ENCODE results near the gene NUP93. TPM values are rescaled to one million over a fixed set of nuclear protein-coding genes. Genes with fewer than 3 reads are reported as not detected.

Gene NUP93
- total RNA-seq, 1 experiment from 2014 or later = 60.2 TPM

GRCh38 chr16:56753410-56753809 is 23.5 kb downstream of the NUP93 start:
- ChIA-PET CTCF (no interaction called here), POLR2A (interaction anchor here (0.7 to 1.7 kb wide), 6 partner anchors 9 to 143 kb away, joined by 3 to 5 read pairs (median 3); no protein-coding TSS in a partner anchor)
- H3K4me3 Mint-ChIP-seq (ENCODE audit: unreplicated experiment) = no peak overlapping the region
- H3K9me3 Mint-ChIP-seq (ENCODE audit: unreplicated experiment) = peaks cover 4% of the 10 kb centered on the region
- intact Hi-C loops (cut with micrococcal nuclease) = no loop called here
- no TSS peak for BruUV-seq (replicated peaks)
- peaks cover 12% of the 10 kb centered on the region for H3K4me1 Mint-ChIP-seq (ENCODE audit: insufficient read depth, unreplicated experiment)
- DNase-seq (ENCODE audit: unreplicated experiment) = no peak
- no peak overlapping the region for H3K27ac Mint-ChIP-seq (ENCODE audit: low read depth, unreplicated experiment)
- H3K27me3 Mint-ChIP-seq (ENCODE audit: insufficient read depth, unreplicated experiment) = no peaks in the 10 kb centered on the region
- TF ChIP-seq CTCF (IDR thresholded peaks at IDR 0.05; ENCODE audit: unreplicated experiment) = no peak
- peaks cover 13% of the 10 kb centered on the region for H3K36me3 Mint-ChIP-seq (ENCODE audit: insufficient read depth, unreplicated experiment)

- ChIA-PET CTCF (no interaction called here), POLR2A (no interaction called here)
- DNase-seq (ENCODE audit: unreplicated experiment) = no peak
- peaks cover 12% of the 10 kb centered on the region for H3K4me1 Mint-ChIP-seq (ENCODE audit: insufficient read depth, unreplicated experiment)
- H3K4me3 Mint-ChIP-seq (ENCODE audit: unreplicated experiment) = no peak overlapping the region
- peaks cover 18% of the 10 kb centered on the region for H3K36me3 Mint-ChIP-seq (ENCODE audit: insufficient read depth, unreplicated experiment)
- BruUV-seq (replicated peaks) = no TSS peak
- intact Hi-C loops (cut with micrococcal nuclease) = no loop called here
- no peak overlapping the region for H3K27ac Mint-ChIP-seq (ENCODE audit: low read depth, unreplicated experiment)
- no peaks in the 10 kb centered on the region for H3K27me3 Mint-ChIP-seq (ENCODE audit: insufficient read depth, unreplicated experiment)
- TF ChIP-seq CTCF (IDR thresholded peaks at IDR 0.05; ENCODE audit: unreplicated experiment) = no peak
- H3K9me3 Mint-ChIP-seq (ENCODE audit: unreplicated experiment) = peaks cover 4% of the 10 kb centered on the region
These were observed 25.1 kb downstream of the NUP93 start for GRCh38 chr16:56755038-56755437.

- ChIA-PET CTCF (interaction anchor here (0.7 kb wide), 1 partner anchor 290 kb away, joined by 4 read pairs; no protein-coding TSS in a partner anchor), POLR2A (no interaction called here)
- peaks cover 6% of the 10 kb centered on the region for H3K4me1 Mint-ChIP-seq (ENCODE audit: insufficient read depth, unreplicated experiment)
- TF ChIP-seq CTCF (IDR thresholded peaks at IDR 0.05; ENCODE audit: unreplicated experiment) = no peak
- no TSS peak for BruUV-seq (replicated peaks)
- H3K27me3 Mint-ChIP-seq (ENCODE audit: insufficient read depth, unreplicated experiment) = no peaks in the 10 kb centered on the region
- no peak for DNase-seq (ENCODE audit: unreplicated experiment)
- H3K27ac Mint-ChIP-seq (ENCODE audit: low read depth, unreplicated experiment) = no peak overlapping the region
- peaks cover 4% of the 10 kb centered on the region for H3K9me3 Mint-ChIP-seq (ENCODE audit: unreplicated experiment)
- no peak overlapping the region for H3K4me3 Mint-ChIP-seq (ENCODE audit: unreplicated experiment)
- H3K36me3 Mint-ChIP-seq (ENCODE audit: insufficient read depth, unreplicated experiment) = peaks cover 24% of the 10 kb centered on the region
- intact Hi-C loops (cut with micrococcal nuclease) = no loop called here
These were observed 28.5 kb downstream of the NUP93 start for GRCh38 chr16:56758432-56758831.

GRCh38 chr16:56758930-56759329 is 29.0 kb downstream of the NUP93 start:
- CTCF ChIA-PET = interaction anchor here (0.7 kb wide), 1 partner anchor 291 kb away, joined by 4 read pairs; no protein-coding TSS in a partner anchor
- intact Hi-C loops (cut with micrococcal nuclease) = no loop called here
- TF ChIP-seq CTCF (IDR thresholded peaks at IDR 0.05; ENCODE audit: unreplicated experiment) = no peak
- no peaks in the 10 kb centered on the region for H3K27me3 Mint-ChIP-seq (ENCODE audit: insufficient read depth, unreplicated experiment)
- H3K4me3 Mint-ChIP-seq (ENCODE audit: unreplicated experiment) = no peak overlapping the region
- BruUV-seq (replicated peaks) = TSS peak; percentile 23
- peaks cover 4% of the 10 kb centered on the region for H3K9me3 Mint-ChIP-seq (ENCODE audit: unreplicated experiment)
- no peak overlapping the region for H3K27ac Mint-ChIP-seq (ENCODE audit: low read depth, unreplicated experiment)
- POLR2A ChIA-PET = no interaction called here
- peaks cover 24% of the 10 kb centered on the region for H3K36me3 Mint-ChIP-seq (ENCODE audit: insufficient read depth, unreplicated experiment)
- no peak for DNase-seq (ENCODE audit: unreplicated experiment)
- H3K4me1 Mint-ChIP-seq (ENCODE audit: insufficient read depth, unreplicated experiment) = peaks cover under 1% of the 10 kb centered on the region

All from MCF 10A (cell line).